HepG2 (cell line): ENCODE data around the gene MAGIX. TPM values are rescaled to one million over a fixed set of nuclear protein-coding genes. Genes with fewer than 3 reads are reported as not detected.

Source experiments
- ATAC-seq: fragments of 200-7000 bp; cut with Tn5 transposase; 3 replicates; pipeline ENCODE4 v1.9.1; 2020; ENCODE audit warnings: mild to moderate bottlenecking, moderate library complexity
- BruUV-seq: library from RNA; stranded (reverse); fragments of 400-500 nt; replicated peaks from 2 replicates; lab custom pipeline; 2021; lab: Mats Ljungman, UMichigan
- CTCF ChIA-PET: fragments of 300-600 bp; formaldehyde crosslinking; extraction: SDS; loops from one replicate; lab custom pipeline; 2021; ENCODE audit warnings: low total read pairs, inconsistent platforms, low intra/inter-chr PET ratio; lab: Yijun Ruan, JAX
- POLR2A ChIA-PET: fragments of 350-600 bp; sonication (Branson Sonifier 250); formaldehyde crosslinking; loops from one replicate; lab custom pipeline; 2020; ENCODE audit warnings: antibody characterized with exemption, inconsistent platforms; lab: Yijun Ruan, JAX
- DNase-seq: peaks from one replicate; pipeline ENCODE4 v3.0.0-alpha.2; 2015; ENCODE audit warnings: low spot score
- FAIRE-seq: peaks from 3 replicates; lab custom pipeline; 2011; peaks lifted over from hg19 to GRCh38; lab: Jason Lieb, UNC
- H2AFZ ChIP-seq: one replicate; pipeline ENCODE4 v1.6.1; 2011; ENCODE audit warnings: low read length, inconsistent platforms
- H3K27ac ChIP-seq: fragments of 300-600 bp; 3 replicates; pipeline ENCODE4 v1.8.0; 2011; ENCODE audit warnings: mixed run types, mild to moderate bottlenecking, mixed read lengths, low read length, inconsistent platforms; ENCODE audit not compliant: insufficient read depth; ENCODE audit errors: extremely low read length
- H3K27me3 ChIP-seq, 2 experiments: fragments of 200-600 bp in 1 of 2; 2 replicates in 1 of 2; 3 replicates in 1 of 2; pipeline versions ENCODE4 v1.6.0 to v1.8.0; 2011; ENCODE audit warnings: low read length in 2 of 2, mild to moderate bottlenecking in 2 of 2, moderate library complexity in 2 of 2, inconsistent platforms in 1 of 2; ENCODE audit not compliant: insufficient read depth in 2 of 2, control insufficient read depth in 1 of 2
- H3K36me3 ChIP-seq, 2 experiments: fragments of 200-600 bp in 1 of 2; replicated peaks in 1 of 2; 2 replicates in 1 of 2; 3 replicates in 1 of 2; pipeline versions ENCODE4 v1.5.1 to v1.8.0; 2011; ENCODE audit warnings: low read length in 2 of 2, inconsistent platforms in 1 of 2; ENCODE audit not compliant: insufficient read depth in 2 of 2, control insufficient read depth in 1 of 2
- H3K4me1 ChIP-seq: 2 replicates; pipeline ENCODE4 v1.5.1; 2012; ENCODE audit warnings: low read length, inconsistent platforms; ENCODE audit not compliant: insufficient read depth
- H3K4me2 ChIP-seq: 2 replicates; pipeline ENCODE4 v1.6.0; 2011; ENCODE audit warnings: low read depth, low read length, inconsistent platforms
- H3K4me3 ChIP-seq, 3 experiments: fragments of 200-600 bp in 1 of 3; sonication (generic), shearing (Covaris generic) in 1 of 3; replicated peaks in 1 of 3; 2 replicates each; pipeline ENCODE4 v1.5.1; 2011 to 2016; ENCODE audit warnings: low read length in 3 of 3, inconsistent platforms in 2 of 3, low read depth in 2 of 3, mild to moderate bottlenecking in 2 of 3, control low read depth in 1 of 3, mixed read lengths in 1 of 3; ENCODE audit not compliant: insufficient read depth in 1 of 3
- H3K79me2 ChIP-seq: one replicate; pipeline ENCODE4 v1.6.1; 2011; ENCODE audit warnings: low read length, inconsistent platforms; ENCODE audit not compliant: insufficient read depth
- H3K9ac ChIP-seq: 2 replicates; pipeline ENCODE4 v1.6.0; 2011; ENCODE audit warnings: mild to moderate bottlenecking, low read depth, low read length, inconsistent platforms; ENCODE audit not compliant: insufficient read depth
- H3K9me3 ChIP-seq: 2 replicates; pipeline ENCODE4 v1.5.1; 2012; ENCODE audit warnings: mild to moderate bottlenecking, low read length
- H4K20me1 ChIP-seq: 2 replicates; pipeline ENCODE4 v1.6.0; 2011; ENCODE audit warnings: inconsistent platforms, mild to moderate bottlenecking, low read length, moderate library complexity; ENCODE audit not compliant: insufficient read depth
- FOSL2 ChIP-seq: sonication (generic); formaldehyde crosslinking; IDR thresholded peaks from 2 replicates; pipeline ENCODE4 v1.4.0; 2020; ENCODE audit warnings: missing genetic modification reagents
- NFATC3 ChIP-seq: sonication (generic); formaldehyde crosslinking; IDR thresholded peaks from 2 replicates; pipeline ENCODE4 v1.5.1; 2020; ENCODE audit warnings: mild to moderate bottlenecking, missing genetic modification reagents
- RORA ChIP-seq: sonication (generic); formaldehyde crosslinking; IDR thresholded peaks from 2 replicates; pipeline ENCODE4 v1.5.0; 2020; ENCODE audit warnings: mild to moderate bottlenecking, missing genetic modification reagents, moderate library complexity
- ZBTB1 ChIP-seq: sonication (generic); formaldehyde crosslinking; IDR thresholded peaks from 2 replicates; pipeline ENCODE4 v1.4.0; 2020; ENCODE audit warnings: missing genetic modification reagents, borderline replicate concordance
- ZNF530 ChIP-seq: sonication (generic); formaldehyde crosslinking; IDR thresholded peaks from 2 replicates; pipeline ENCODE4 v1.5.0; 2020; ENCODE audit warnings: low read depth, mild to moderate bottlenecking, missing genetic modification reagents
- ZNF629 ChIP-seq: sonication (generic); formaldehyde crosslinking; conservative IDR thresholded peaks from 2 replicates; pipeline ENCODE4 v1.5.0; 2020; ENCODE audit warnings: missing genetic modification reagents
- WGBS: methylation state at CpG from one replicate; pipeline ENCODE4 v1.1.6; 2017; ENCODE audit warnings: low lambda C conversion rate; 5-methylcytosine and 5-hydroxymethylcytosine counted together
- in situ Hi-C: cut with HindIII; loops from 2 replicates; pipeline ENCODE4 v1.10.0; 2017; ENCODE audit warnings: low pct_unique_long_range_greater_than_20kb; ENCODE audit not compliant: extremely low pct_ligation_motif_present
- intact Hi-C: fragments of 100-400 bp; cut with micrococcal nuclease; formaldehyde crosslinking; loops from one replicate; pipeline ENCODE4 v1.10.0; 2022; ENCODE audit not compliant: unreplicated experiment
- polyA plus RNA-seq, 8 experiments: library from polyadenylated mRNA; depleted of rRNA in 3 of 8; stranded (reverse) in 7 of 8; unstranded in 1 of 8; fragments of >200 nt; fragmentation: Illumina TruSeq in 4 of 8; extraction: Trizol in 4 of 8; gene quantifications; 2 replicates each; pipeline versions ENCODE4 v1.2.1 to v1.2.3, GENCODE V29; 2011 to 2016; ENCODE audit warnings: low read depth in 4 of 8, missing spikeins in 1 of 8, mixed read lengths in 1 of 8; ENCODE audit not compliant: insufficient read depth in 1 of 8
- total RNA-seq, 5 experiments: library from RNA; depleted of rRNA; stranded (reverse); fragments of >200 nt; fragmentation: Illumina TruSeq; extraction: Trizol; gene quantifications; 2 replicates each; pipeline ENCODE4 v1.2.3, GENCODE V29; 2016; ENCODE audit warnings: low read depth in 1 of 5
- TF ChIP-seq, protein P1 (sequence below): sonication (generic); formaldehyde crosslinking; IDR thresholded peaks from 2 replicates; pipeline ENCODE4 v1.4.0; 2020; ENCODE audit warnings: missing genetic modification reagents
- TF ChIP-seq, protein P2 (sequence below): sonication (generic); formaldehyde crosslinking; IDR thresholded peaks from 2 replicates; pipeline ENCODE4 v1.5.1; 2020; ENCODE audit warnings: mild to moderate bottlenecking, missing genetic modification reagents, moderate library complexity

The MAGIX gene
- total and polyA plus RNA-seq, 2 of the 13 experiments (the other 11 are each of a cell fraction or from before 2014, with no cell fraction given), result 0.63 to 1.2 TPM

DNA sequence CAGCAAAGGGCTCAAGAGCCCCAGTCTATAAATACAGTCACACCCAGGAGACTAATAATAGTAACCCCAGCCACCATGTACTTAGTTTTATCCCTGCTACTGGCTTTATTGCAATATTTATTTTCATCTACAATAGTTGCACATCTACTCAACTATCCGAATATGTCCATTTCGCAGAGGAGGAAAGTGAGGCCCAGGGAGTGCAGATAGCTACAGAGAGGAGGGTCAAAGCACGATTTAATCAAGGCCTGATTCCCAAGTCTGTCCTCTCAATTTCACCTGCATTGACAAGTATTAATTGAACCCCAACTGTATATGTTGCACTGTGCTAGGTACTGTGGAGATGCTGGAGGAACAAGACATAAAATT is 5.2 kb downstream of the MAGIX start:
- no peak overlapping the region for H3K4me3 ChIP-seq
- H2AFZ ChIP-seq, result no peak overlapping the region
- FAIRE-seq (peak; percentile 48), DNase-seq (no peak), ATAC-seq (no peak)
- 91% methylated on average over 3 of the region's 3 CpGs for WGBS
- CTCF ChIA-PET, result no interaction called here
- no peaks in the 10 kb centered on the region for H4K20me1 ChIP-seq
- H3K9ac ChIP-seq, result no peak overlapping the region
- in situ Hi-C loops (no loop called here), intact Hi-C loops (no loop called here)
- no peak overlapping the region for H3K27ac ChIP-seq
- H3K27me3 ChIP-seq, result no peaks in the 10 kb centered on the region
- TF ChIP-seq RORA (no peak), ZNF629 (peak; percentile 79), ZBTB1 (no peak), ZNF530 (no peak)
- peaks cover 26% of the 10 kb centered on the region; the same call in 1 of the 2 replicates for H3K4me1 ChIP-seq
- POLR2A ChIA-PET, result interaction anchor here (0.7 kb wide), 1 partner anchor 20 kb away, joined by 3 read pairs; no protein-coding TSS in a partner anchor
- no peaks in the 10 kb centered on the region for H3K9me3 ChIP-seq
- BruUV-seq, result no TSS peak
- no peak overlapping the region for H3K4me2 ChIP-seq
- H3K36me3 ChIP-seq, result no peaks in the 10 kb centered on the region
- H3K79me2 ChIP-seq, result no peaks in the 10 kb centered on the region

DNA sequence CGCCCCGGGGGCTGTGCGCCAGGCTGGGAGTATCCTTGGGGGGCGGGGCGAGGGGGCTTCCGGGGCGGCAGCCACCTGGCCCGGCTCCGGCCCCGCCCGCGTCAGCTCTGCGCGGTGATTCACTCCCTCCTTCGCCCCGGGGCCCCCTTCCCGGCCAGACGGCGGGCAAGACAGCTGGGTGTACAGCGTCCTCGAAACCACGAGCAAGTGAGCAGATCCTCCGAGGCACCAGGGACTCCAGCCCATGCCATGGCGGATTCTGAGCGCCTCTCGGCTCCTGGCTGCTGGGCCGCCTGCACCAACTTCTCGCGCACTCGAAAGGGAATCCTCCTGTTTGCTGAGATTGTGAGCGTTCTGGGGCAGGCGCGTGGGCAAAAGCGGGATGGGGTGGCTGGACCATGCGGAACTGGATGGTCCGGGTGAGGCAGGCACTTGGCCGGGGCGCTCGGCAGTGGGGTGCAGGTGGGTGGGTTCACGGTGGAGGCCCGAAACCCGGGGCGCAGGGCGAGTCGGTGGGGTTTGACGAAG is 9.3 kb downstream of the MAGIX start, which contains the start of gene PLP2:
Gene PLP2 (plus strand): TSS at position 147 of the 528 bp plus-strand sequence. CDS start 103 bp downstream, at position 250.
- ChIA-PET CTCF (no interaction called here), POLR2A (no interaction called here)
- TF ChIP-seq, protein P1, sequence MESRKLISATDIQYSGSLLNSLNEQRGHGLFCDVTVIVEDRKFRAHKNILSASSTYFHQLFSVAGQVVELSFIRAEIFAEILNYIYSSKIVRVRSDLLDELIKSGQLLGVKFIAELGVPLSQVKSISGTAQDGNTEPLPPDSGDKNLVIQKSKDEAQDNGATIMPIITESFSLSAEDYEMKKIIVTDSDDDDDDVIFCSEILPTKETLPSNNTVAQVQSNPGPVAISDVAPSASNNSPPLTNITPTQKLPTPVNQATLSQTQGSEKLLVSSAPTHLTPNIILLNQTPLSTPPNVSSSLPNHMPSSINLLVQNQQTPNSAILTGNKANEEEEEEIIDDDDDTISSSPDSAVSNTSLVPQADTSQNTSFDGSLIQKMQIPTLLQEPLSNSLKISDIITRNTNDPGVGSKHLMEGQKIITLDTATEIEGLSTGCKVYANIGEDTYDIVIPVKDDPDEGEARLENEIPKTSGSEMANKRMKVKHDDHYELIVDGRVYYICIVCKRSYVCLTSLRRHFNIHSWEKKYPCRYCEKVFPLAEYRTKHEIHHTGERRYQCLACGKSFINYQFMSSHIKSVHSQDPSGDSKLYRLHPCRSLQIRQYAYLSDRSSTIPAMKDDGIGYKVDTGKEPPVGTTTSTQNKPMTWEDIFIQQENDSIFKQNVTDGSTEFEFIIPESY (CRISPR knock-in tag), result peak; percentile 58; the same call in 1 of the 2 replicates
- TF ChIP-seq NFATC3 (CRISPR knock-in tag) (no peak), FOSL2 (CRISPR knock-in tag) (0 out of 2 replicates have a peak, but pooled peaks have one; percentile 28)
- TF ChIP-seq, protein P2, sequence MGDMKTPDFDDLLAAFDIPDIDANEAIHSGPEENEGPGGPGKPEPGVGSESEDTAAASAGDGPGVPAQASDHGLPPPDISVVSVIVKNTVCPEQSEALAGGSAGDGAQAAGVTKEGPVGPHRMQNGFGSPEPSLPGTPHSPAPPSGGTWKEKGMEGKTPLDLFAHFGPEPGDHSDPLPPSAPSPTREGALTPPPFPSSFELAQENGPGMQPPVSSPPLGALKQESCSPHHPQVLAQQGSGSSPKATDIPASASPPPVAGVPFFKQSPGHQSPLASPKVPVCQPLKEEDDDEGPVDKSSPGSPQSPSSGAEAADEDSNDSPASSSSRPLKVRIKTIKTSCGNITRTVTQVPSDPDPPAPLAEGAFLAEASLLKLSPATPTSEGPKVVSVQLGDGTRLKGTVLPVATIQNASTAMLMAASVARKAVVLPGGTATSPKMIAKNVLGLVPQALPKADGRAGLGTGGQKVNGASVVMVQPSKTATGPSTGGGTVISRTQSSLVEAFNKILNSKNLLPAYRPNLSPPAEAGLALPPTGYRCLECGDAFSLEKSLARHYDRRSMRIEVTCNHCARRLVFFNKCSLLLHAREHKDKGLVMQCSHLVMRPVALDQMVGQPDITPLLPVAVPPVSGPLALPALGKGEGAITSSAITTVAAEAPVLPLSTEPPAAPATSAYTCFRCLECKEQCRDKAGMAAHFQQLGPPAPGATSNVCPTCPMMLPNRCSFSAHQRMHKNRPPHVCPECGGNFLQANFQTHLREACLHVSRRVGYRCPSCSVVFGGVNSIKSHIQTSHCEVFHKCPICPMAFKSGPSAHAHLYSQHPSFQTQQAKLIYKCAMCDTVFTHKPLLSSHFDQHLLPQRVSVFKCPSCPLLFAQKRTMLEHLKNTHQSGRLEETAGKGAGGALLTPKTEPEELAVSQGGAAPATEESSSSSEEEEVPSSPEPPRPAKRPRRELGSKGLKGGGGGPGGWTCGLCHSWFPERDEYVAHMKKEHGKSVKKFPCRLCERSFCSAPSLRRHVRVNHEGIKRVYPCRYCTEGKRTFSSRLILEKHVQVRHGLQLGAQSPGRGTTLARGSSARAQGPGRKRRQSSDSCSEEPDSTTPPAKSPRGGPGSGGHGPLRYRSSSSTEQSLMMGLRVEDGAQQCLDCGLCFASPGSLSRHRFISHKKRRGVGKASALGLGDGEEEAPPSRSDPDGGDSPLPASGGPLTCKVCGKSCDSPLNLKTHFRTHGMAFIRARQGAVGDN (CRISPR knock-in tag), result 0 out of 2 replicates have a peak, but pooled peaks have one; percentile 26
- Histone ChIP-seq H3K4me2 (peak within 1 kb of the TSS; percentile 39; the same call in 1 of the 2 replicates), H3K4me3 (peak within 1 kb of the TSS in 1 of 3 experiments; percentile 16; a peak in 1 of 6 replicates), H3K36me3 (no peaks in the 10 kb centered on the region), H3K9me3 (no peaks in the 10 kb centered on the region), H3K4me1 (peaks cover 15% of the 10 kb centered on the region; the same call in 1 of the 2 replicates), H3K27me3 (no peaks in the 10 kb centered on the region), H2AFZ (no peak within 1 kb of the TSS), H3K9ac (0 out of 2 replicates have a peak within 1 kb of the TSS, but pooled peaks have one; percentile 3), H3K27ac (no peak within 1 kb of the TSS), H3K79me2 (no peaks in the 10 kb centered on the region), H4K20me1 (no peaks in the 10 kb centered on the region)
- peak; percentile 33; the same call in 2 of the 3 replicates for ATAC-seq
- 77% methylated on average over 16 of the region's 46 CpGs for WGBS
- no peak for FAIRE-seq
- in situ Hi-C loops, result no loop called here
- BruUV-seq, result no TSS peak
- intact Hi-C loops, result no loop called here
- no peak for DNase-seq
